Calu3 (cell line): ENCODE measurements around the gene TMEM39A. TPM values are rescaled to one million over a fixed set of nuclear protein-coding genes. Genes with fewer than 3 reads are reported as not detected.

Source experiments
- BruUV-seq: library from RNA; stranded (reverse); fragments of 400-500 nt; replicated peaks from 2 replicates; lab custom pipeline; 2021; lab: Mats Ljungman, UMichigan
- CTCF ChIA-PET: fragments of 300-600 bp; sonication (Branson Sonifier 250); formaldehyde crosslinking; loops from one replicate; lab custom pipeline; 2022; ENCODE audit warnings: antibody characterized with exemption; lab: Charles Lee
- DNase-seq: peaks from one replicate; pipeline ENCODE4 v3.0.0; 2022
- H3K27ac Mint-ChIP-seq: one replicate; pipeline ENCODE4 v1.8.0; 2022; ENCODE audit warnings: mixed read lengths; ENCODE audit not compliant: unreplicated experiment
- H3K27me3 Mint-ChIP-seq: one replicate; pipeline ENCODE4 v1.8.0; 2022; ENCODE audit warnings: mixed read lengths; ENCODE audit not compliant: unreplicated experiment
- H3K36me3 Mint-ChIP-seq: one replicate; pipeline ENCODE4 v1.8.0; 2022; ENCODE audit warnings: mild to moderate bottlenecking, moderate library complexity, mixed read lengths; ENCODE audit not compliant: insufficient read depth, unreplicated experiment
- H3K4me1 Mint-ChIP-seq: one replicate; pipeline ENCODE4 v1.8.0; 2022; ENCODE audit warnings: mild to moderate bottlenecking, low read depth, mixed read lengths; ENCODE audit not compliant: unreplicated experiment
- H3K4me3 Mint-ChIP-seq: one replicate; pipeline ENCODE4 v1.8.0; 2022; ENCODE audit warnings: mild to moderate bottlenecking, low read depth, moderate library complexity, mixed read lengths; ENCODE audit not compliant: unreplicated experiment
- H3K9me3 Mint-ChIP-seq: one replicate; pipeline ENCODE4 v1.8.0; 2022; ENCODE audit warnings: low read depth, mixed read lengths; ENCODE audit not compliant: unreplicated experiment
- intact Hi-C: fragments of 100-400 bp; cut with micrococcal nuclease; formaldehyde crosslinking; loops from one replicate; pipeline ENCODE4 v1.10.0; 2022; ENCODE audit not compliant: unreplicated experiment
- total RNA-seq: library from RNA; stranded (reverse); gene quantifications from 2 replicates; pipeline ENCODE4 v1.2.3, GENCODE V29; 2022
- TF ChIP-seq, protein P1 (sequence below): fragments of 200-600 bp; IDR thresholded peaks from one replicate; pipeline ENCODE4 v1.8.0; 2022; ENCODE audit warnings: antibody characterized with exemption; ENCODE audit not compliant: unreplicated experiment

TMEM39A gene
- total RNA-seq, 1 experiment from 2014 or later, result 54.3 TPM

GRCh38 chr3:119388577-119388976, 74.8 kb downstream of the TMEM39A start:
- TF ChIP-seq, protein P1, sequence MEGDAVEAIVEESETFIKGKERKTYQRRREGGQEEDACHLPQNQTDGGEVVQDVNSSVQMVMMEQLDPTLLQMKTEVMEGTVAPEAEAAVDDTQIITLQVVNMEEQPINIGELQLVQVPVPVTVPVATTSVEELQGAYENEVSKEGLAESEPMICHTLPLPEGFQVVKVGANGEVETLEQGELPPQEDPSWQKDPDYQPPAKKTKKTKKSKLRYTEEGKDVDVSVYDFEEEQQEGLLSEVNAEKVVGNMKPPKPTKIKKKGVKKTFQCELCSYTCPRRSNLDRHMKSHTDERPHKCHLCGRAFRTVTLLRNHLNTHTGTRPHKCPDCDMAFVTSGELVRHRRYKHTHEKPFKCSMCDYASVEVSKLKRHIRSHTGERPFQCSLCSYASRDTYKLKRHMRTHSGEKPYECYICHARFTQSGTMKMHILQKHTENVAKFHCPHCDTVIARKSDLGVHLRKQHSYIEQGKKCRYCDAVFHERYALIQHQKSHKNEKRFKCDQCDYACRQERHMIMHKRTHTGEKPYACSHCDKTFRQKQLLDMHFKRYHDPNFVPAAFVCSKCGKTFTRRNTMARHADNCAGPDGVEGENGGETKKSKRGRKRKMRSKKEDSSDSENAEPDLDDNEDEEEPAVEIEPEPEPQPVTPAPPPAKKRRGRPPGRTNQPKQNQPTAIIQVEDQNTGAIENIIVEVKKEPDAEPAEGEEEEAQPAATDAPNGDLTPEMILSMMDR, result no peak
- CTCF ChIA-PET, result interaction anchor here (0.6 to 1.1 kb wide), 2 partner anchors 32 to 148 kb away, joined by 4 read pairs; partner anchors contain the start of gene B4GALT4
- H3K4me3 Mint-ChIP-seq, result no peak overlapping the region
- no peak overlapping the region for H3K27ac Mint-ChIP-seq
- BruUV-seq, result no TSS peak
- no peaks in the 10 kb centered on the region for H3K36me3 Mint-ChIP-seq
- H3K27me3 Mint-ChIP-seq, result peaks cover 18% of the 10 kb centered on the region
- no peaks in the 10 kb centered on the region for H3K4me1 Mint-ChIP-seq
- intact Hi-C loops, result no loop called here
- no peaks in the 10 kb centered on the region for H3K9me3 Mint-ChIP-seq
- DNase-seq, result no peak

GRCh38 chr3:119382134-119382533, 81.3 kb downstream of the TMEM39A start:
- intact Hi-C loops, result no loop called here
- BruUV-seq, result no TSS peak
- CTCF ChIA-PET, result no interaction called here
- Mint-ChIP-seq H3K4me1 (no peaks in the 10 kb centered on the region), H3K27me3 (peaks cover 19% of the 10 kb centered on the region), H3K36me3 (no peaks in the 10 kb centered on the region), H3K4me3 (no peak overlapping the region), H3K9me3 (no peaks in the 10 kb centered on the region), H3K27ac (no peak overlapping the region)
- no peak for DNase-seq
- TF ChIP-seq, protein P1, result no peak

GRCh38 chr3:119380697-119381096, 82.7 kb downstream of the TMEM39A start:
- H3K36me3 Mint-ChIP-seq, result no peaks in the 10 kb centered on the region
- no peaks in the 10 kb centered on the region for H3K9me3 Mint-ChIP-seq
- CTCF ChIA-PET, result interaction anchor here (0.7 kb wide), 1 partner anchor 12 kb away, joined by 3 read pairs; no protein-coding TSS in a partner anchor
- H3K27ac Mint-ChIP-seq, result no peak overlapping the region
- H3K4me3 Mint-ChIP-seq, result no peak overlapping the region
- DNase-seq, result peak; percentile 4
- BruUV-seq, result no TSS peak
- peaks cover 33% of the 10 kb centered on the region for H3K27me3 Mint-ChIP-seq
- intact Hi-C loops, result no loop called here
- TF ChIP-seq, protein P1, result no peak
- no peaks in the 10 kb centered on the region for H3K4me1 Mint-ChIP-seq

Other genes starting within 250 kb of the TMEM39A start
- 38.7 and 48.1 TPM in 2 replicates for gene B4GALT4, start 222.7 kb downstream of the TMEM39A start, total RNA-seq
- 0.07 and 0.52 TPM in 2 replicates for gene ARHGAP31, start 169.2 kb downstream of the TMEM39A start, total RNA-seq
- 10.3 and 13.3 TPM in 2 replicates for gene POGLUT1, start 5.3 kb upstream of the TMEM39A start, total RNA-seq
- gene TIMMDC1, start 34.9 kb upstream of the TMEM39A start, total RNA-seq, result 82.1 and 84.1 TPM in 2 replicates
- not detected in 2 replicates for gene CD80, start 96.0 kb upstream of the TMEM39A start, total RNA-seq
- 1.8 and 2.4 TPM in 2 replicates for gene ADPRH, start 115.9 kb upstream of the TMEM39A start, total RNA-seq
- 0.81 and 0.99 TPM in 2 replicates for gene PLA1A, start 134.3 kb upstream of the TMEM39A start, total RNA-seq
- 0.80 and 1.0 TPM in 2 replicates for gene POPDC2, start 197.0 kb upstream of the TMEM39A start, total RNA-seq
- 48.4 and 51.3 TPM in 2 replicates for gene COX17, start 213.8 kb upstream of the TMEM39A start, total RNA-seq
- 1.5 and 2.2 TPM in 2 replicates for gene CFAP91, start 239.4 kb upstream of the TMEM39A start, total RNA-seq